NB4 (cell line): Measurements from ENCODE around the gene ASCC2.

ENCODE experiments used
- MYC ChIP-seq: IDR thresholded peaks from 2 replicates; pipeline ENCODE4 v1.6.1; 2011; ENCODE audit warnings: low read depth, low read length
- POLR2A ChIP-seq: IDR thresholded peaks from 2 replicates; pipeline ENCODE4 v1.6.1; 2011; ENCODE audit warnings: mild to moderate bottlenecking; ENCODE audit not compliant: insufficient read length; ENCODE audit errors: extremely low read depth
- TF ChIP-seq, protein P1 (sequence below): IDR thresholded peaks from one replicate; pipeline ENCODE4 v1.5.1; 2012; ENCODE audit warnings: low read depth, low read length
- TF ChIP-seq, protein P2 (sequence below): IDR thresholded peaks from 2 replicates; pipeline ENCODE4 v1.6.1; 2011; ENCODE audit warnings: low read depth, low read length

DNA sequence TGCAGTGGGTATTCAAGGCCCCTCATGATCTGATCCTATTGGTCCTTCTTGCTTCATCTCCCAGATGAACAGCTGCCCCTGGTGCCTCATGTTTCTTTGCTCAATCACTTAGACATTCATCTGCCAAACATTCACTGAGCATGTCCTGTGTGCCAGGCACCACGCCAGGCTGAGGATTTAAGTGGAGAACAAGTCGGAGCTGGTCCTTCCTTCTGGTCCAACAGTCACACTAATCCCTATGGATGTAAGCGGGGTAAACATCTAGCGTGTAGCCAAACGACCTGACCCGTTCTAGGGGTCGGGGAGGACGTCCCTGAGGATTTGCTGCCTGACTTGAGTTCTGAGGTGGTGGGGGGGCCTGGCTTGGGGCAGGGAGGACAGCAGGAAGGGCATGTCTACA is 93.2 kb downstream of the ASCC2 start:
- TF ChIP-seq, protein P1, sequence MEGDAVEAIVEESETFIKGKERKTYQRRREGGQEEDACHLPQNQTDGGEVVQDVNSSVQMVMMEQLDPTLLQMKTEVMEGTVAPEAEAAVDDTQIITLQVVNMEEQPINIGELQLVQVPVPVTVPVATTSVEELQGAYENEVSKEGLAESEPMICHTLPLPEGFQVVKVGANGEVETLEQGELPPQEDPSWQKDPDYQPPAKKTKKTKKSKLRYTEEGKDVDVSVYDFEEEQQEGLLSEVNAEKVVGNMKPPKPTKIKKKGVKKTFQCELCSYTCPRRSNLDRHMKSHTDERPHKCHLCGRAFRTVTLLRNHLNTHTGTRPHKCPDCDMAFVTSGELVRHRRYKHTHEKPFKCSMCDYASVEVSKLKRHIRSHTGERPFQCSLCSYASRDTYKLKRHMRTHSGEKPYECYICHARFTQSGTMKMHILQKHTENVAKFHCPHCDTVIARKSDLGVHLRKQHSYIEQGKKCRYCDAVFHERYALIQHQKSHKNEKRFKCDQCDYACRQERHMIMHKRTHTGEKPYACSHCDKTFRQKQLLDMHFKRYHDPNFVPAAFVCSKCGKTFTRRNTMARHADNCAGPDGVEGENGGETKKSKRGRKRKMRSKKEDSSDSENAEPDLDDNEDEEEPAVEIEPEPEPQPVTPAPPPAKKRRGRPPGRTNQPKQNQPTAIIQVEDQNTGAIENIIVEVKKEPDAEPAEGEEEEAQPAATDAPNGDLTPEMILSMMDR = no peak
- TF ChIP-seq, protein P2, sequence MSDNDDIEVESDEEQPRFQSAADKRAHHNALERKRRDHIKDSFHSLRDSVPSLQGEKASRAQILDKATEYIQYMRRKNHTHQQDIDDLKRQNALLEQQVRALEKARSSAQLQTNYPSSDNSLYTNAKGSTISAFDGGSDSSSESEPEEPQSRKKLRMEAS = no peak
- no peak for TF ChIP-seq POLR2A
- TF ChIP-seq MYC = no peak
